T47D (cell line): ENCODE results near the gene MMP20.
A peak's percentile ranks its signal among the peaks of the same experiment; 100 is the strongest.

Source experiments
- DNase-seq, 2 experiments: peaks; one replicate each; pipeline versions ENCODE4 v3.0.0 to v3.0.0-alpha.2; 2011 to 2012; ENCODE audit warnings: low read depth in 1 of 2, low spot score in 1 of 2
- JUND ChIP-seq: IDR thresholded peaks from 2 replicates; pipeline ENCODE4 v1.6.1; 2012; ENCODE audit warnings: low read depth
- in situ Hi-C: cut with HindIII; loops from 2 replicates; pipeline ENCODE4 v1.10.0; 2016; ENCODE audit warnings: low sequenced_read_pairs, low pct_unique_long_range_greater_than_20kb

Gene MMP20, protein sequence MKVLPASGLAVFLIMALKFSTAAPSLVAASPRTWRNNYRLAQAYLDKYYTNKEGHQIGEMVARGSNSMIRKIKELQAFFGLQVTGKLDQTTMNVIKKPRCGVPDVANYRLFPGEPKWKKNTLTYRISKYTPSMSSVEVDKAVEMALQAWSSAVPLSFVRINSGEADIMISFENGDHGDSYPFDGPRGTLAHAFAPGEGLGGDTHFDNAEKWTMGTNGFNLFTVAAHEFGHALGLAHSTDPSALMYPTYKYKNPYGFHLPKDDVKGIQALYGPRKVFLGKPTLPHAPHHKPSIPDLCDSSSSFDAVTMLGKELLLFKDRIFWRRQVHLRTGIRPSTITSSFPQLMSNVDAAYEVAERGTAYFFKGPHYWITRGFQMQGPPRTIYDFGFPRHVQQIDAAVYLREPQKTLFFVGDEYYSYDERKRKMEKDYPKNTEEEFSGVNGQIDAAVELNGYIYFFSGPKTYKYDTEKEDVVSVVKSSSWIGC

DNA sequence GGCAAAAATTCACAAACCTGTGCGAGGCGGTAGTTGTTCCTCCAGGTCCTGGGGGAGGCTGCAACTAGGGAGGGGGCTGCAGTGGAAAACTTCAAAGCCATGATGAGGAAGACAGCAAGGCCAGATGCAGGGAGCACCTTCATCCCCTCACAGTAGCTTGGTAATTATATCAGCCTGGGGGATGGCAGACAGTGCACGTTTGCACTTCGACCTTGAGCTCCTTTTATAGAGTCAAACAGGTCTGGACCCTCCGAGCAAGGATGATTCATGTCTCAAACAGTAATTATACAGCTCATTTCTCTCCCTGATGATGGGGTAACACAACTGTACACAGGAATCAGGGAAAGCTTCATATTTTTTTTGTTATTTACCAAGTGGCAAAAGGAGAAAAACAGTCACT, at the start of gene MMP20:
Gene MMP20 (minus strand): TSS at position 156 of the 400 bp plus-strand sequence. CDS start 13 bp downstream, at position 143.
- DNase-seq, result no peak
- in situ Hi-C loops, result no loop called here
- TF ChIP-seq JUND, result no peak

DNA sequence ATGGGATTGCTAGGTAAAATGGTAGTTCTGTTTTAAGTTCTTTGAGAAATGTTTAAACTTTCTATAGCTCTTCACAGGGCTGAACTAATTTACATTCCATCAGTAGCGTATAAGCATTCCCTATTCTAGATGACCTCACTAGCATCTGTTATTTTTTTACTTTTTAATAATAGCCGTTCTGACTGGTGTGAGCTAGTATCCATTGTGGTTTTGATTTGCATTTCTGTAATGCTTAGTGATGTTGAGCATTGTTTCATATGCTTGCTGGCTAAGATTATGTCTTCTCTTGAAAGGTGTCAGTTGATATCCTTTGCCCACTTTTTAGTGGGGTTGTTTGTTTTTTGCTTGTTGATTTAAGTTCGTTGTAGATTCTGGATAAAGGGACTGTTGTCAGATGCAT, 44.5 kb upstream of the MMP20 start:
- no peak for DNase-seq
- TF ChIP-seq JUND, result no peak
- in situ Hi-C loops, result no loop called here

DNA sequence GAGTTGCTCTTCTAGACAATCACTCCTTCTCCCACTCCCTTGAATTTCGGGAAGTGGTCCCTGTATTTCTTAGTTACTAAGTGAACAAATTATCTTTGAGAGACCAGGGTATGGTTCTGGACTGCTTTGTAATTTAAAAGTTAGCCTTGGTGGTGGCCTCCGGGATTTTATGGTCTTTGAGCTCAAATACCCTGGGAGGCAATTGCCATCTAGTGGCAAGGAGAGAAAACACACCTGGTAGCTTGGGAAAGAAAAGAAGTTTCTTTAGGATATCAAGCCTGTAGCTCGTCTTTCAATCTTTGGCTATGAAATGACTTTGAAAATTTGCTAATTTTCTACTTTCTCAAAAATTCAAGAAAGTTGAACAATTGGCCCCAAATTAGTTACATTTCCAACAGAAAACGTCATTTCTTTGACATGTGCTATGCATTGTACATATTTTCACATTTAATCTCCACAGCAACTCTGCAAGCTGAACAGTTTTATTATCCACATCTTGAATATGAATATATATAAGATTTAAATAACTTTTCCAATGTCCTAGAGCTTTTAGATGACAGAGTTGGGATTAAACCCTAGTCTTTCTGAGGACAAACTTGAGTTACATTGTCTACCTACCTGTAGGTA, 41.3 kb upstream of the MMP20 start:
- peak; percentile 37 to 82 for DNase-seq
- in situ Hi-C loops, result no loop called here
- TF ChIP-seq JUND, result no peak

DNA sequence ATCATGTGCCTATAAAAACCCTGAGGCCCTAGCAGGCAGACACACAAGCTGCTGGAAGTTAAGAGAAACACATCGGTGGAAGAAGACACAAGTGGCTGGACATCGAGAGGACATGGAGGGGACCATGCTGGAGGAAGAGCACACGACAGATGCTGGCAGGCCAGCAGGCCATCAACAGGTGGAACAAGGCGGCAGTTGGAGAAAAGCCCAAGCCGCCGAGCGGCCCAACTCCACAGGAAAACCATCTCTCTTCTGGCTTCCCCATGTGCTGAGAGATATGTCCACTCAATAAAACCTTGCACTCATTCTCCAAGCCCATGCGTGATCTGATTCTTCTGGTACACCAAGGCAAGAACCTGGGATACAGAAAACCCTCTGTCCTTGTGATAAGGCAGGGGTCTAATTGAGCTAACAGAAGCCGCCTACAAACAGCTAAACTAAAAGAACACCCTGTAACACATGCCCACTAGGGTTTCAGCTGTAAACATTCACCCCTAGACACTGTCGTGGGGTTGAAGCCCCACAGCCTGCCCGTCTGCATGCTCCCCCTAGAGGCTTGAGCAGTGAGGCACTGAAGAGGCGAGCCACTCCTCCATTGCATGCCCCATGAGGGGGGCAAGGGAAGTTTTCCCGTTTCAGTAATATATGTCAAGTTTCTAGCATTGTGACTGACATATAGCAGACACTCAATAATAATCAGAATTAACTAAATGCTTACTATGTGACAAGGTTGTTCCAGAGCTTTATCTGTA, 39.0 kb upstream of the MMP20 start:
- peak in 1 of 2 experiments; percentile 46 for DNase-seq
- TF ChIP-seq JUND, result no peak
- in situ Hi-C loops, result no loop called here

DNA sequence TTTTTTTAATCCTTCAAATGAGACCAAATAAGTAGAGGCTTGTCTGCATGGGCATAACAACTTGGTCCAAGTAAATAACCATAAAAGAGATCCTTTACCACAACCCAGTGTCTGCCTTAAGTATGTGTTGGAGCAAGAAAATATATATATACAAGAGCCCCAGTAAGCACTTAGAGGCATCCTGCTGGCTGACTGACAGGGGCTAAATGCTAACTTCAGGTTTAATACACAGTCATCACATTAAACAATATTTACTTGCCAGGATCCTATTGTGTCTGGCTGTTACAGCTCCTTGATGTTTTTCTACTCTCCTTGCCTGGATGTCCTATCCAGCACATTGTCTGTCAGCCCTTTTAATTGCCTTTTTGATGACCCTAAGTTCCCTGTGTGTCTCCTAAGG, 37.5 kb upstream of the MMP20 start:
- no peak for TF ChIP-seq JUND
- in situ Hi-C loops, result no loop called here
- DNase-seq, result no peak

DNA sequence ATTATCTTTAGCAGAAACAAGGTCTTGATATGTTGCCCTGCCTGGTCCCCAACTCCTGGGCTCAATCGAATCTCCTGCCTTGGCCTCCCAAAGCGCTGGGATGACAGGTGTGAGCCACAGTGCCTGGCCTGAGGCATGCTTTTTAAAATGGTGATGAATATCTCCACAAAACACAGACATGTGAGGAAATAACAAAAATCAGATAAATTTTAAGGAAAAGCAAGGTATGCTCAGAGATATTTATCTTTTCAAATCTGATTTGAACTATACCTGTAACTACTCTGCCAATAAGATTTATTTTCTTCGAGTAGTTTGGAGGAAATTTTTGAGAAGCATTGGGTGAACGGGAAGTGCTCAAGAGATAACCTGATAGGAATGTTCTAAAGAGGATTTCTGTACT, 35.9 kb upstream of the MMP20 start:
- in situ Hi-C loops, result no loop called here
- TF ChIP-seq JUND, result peak; percentile 86
- DNase-seq, result peak in 1 of 2 experiments; percentile 82

DNA sequence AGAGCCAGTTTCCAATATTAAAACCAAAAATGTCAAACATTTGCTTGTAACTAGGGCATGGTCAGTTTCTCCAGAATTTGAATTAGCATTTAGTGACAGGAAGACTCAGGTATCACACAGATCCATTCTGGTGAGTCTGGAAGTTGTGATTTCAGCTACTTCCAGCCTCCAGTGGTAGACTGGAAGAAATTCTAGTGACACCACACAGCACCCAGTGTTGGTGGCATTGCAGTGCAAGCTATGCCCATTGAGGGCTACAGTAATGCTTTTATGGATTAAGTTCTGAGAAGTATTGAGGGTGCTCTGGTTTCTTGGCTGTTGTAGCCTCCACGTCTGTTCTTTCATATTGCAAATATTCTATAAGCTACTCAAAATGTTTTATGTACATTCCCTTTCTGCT, 31.4 kb upstream of the MMP20 start:
- TF ChIP-seq JUND, result no peak
- in situ Hi-C loops, result no loop called here

DNA sequence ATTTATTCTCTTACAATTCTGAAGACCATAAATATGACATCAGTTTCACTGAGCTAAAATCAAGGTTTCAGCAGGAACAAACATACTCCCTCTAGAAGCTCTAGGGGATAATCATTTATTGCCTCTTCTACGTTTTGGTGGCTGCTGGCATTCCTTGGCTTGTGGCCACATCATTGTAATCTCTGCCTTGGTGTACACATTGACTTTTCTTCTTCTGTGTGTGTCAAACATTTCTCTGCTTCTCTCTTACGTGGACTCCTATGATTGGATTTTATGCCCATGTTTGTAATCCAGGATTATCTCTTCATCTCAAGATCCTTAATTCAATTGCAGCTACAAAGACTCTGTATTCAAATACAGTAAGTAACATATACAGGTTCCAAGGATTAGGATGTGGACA, 30.4 kb upstream of the MMP20 start:
- peak; percentile 62; the same call in 1 of the 2 replicates for TF ChIP-seq JUND
- in situ Hi-C loops, result no loop called here
- peak in 1 of 2 experiments; percentile 97 for DNase-seq

More for the DNA sequence above, 31.4 kb upstream of the MMP20 start:
- peak in 1 of 2 experiments; percentile 67 for DNase-seq

DNA sequence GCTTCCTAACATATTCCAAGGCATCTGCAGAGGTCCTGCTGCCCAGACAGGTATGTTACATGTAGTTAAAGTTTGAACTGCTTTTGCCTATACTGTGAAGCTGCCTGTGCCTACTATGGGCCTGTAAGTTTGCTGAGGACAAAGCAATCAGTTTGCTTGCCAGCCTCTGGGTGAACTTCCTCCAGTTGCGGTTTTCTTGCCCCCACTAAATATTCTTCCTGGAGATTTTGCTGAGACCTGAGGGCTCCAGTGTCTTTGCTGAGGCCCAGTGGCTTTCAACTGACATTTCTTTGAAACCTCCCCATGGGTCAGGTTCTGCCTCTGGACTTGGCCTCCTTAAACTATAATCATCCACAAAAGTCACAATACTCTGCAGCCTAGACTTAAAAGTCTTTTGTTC, 29.6 kb upstream of the MMP20 start:
- peak in 1 of 2 experiments; percentile 94 for DNase-seq
- in situ Hi-C loops, result no loop called here
- TF ChIP-seq JUND, result no peak; the same call in 1 of the 2 replicates

DNA sequence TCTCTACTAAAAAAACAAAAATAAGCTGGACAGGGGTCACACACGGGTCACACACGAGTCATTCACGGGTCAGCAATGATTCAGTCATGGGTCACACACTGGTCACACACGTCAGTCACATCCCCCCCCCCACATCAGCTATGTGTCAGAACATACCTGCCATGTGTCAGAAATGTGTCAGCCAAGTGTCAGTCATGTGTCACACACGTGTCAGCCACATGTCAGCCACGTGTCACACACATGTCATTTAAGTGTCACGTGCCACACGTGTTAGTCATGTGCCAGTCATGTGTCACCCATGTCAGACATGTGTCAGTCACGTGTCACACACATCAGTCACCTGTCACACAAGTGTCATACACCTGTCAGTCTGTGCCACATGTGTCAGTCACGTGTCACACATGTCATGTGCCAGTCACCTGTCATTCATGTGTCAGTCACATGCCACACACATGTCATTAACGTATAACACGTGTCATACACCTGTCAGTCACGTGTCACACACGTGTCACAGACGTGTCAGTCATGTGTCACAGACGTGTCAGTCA, 28.7 kb upstream of the MMP20 start:
- in situ Hi-C loops, result no loop called here
- no peak for DNase-seq
- no peak for TF ChIP-seq JUND

DNA sequence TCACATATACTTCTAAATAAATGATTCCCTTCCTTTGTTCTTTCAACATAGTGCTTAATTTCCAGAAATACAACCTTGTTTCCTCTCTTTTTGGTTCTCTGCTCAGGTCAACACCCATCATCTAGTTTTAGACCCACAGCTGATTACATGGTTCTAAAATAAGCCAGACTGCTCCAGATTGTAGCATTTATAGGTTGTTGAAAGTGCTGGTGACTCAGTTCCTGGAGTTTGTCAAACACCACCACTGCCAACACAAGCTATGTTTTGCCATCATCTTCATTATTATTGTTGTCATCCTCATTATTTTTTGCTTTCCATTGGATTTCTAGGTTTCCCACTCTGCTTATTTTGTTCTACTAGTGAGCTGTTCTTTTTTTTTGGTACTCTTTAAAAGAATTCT, 22.3 kb upstream of the MMP20 start:
- no peak for DNase-seq
- TF ChIP-seq JUND, result no peak
- in situ Hi-C loops, result no loop called here

DNA sequence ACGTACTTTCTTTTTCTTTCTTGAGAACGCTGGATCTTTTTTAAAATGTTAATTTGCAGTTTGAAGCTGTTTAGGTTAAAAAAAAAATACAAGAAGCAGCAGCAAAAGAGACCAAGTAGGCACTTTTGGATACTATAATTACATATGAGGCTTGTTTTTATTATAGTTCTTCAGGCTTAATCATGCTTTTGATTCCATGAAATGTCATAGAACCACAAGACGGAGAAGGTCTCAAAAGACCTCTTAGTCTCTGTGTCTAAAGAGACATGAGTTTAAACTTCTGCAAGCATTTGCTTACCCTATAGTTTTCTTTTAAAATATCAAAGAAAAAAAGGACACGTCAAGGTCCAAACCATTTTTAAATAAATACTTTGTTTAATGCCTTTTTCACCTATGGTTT, 18.8 kb upstream of the MMP20 start:
- DNase-seq, result no peak
- no peak for TF ChIP-seq JUND
- in situ Hi-C loops, result no loop called here
